ENCODE measurements around the gene VPS16. TPM values are rescaled to one million over a fixed set of nuclear protein-coding genes. Genes with fewer than 3 reads are reported as not detected.

Gene VPS16
- total RNA-seq, 1 experiment from 2014 or later: 22.2 TPM

DNA sequence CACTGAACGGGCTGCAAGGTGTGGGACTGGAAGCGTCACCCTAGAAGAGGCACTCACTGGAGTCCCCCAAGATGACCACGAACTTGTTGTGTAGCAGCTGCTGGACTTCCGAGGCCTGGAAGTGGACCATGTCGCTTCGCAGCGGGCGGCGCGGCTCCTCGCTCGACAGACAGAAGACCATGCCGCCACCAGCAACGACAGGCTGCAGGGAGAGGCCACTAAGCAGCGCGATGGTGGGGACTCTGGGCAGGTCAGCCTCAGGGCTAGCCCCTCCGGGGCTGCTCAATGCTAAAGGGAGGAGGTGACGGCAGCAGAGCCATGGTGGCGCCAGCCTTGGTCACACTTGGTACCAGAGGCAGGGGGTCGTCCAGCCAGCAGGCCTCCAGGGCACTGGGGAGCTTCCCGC, 810 bp upstream of the VPS16 start:
- no peak for DNase-seq
- CTCF ChIA-PET: no interaction called here
- H3K27me3 Mint-ChIP-seq (ENCODE audit: unreplicated experiment): no peaks in the 10 kb centered on the region
- peaks cover 8% of the 10 kb centered on the region for H3K4me1 Mint-ChIP-seq (ENCODE audit: low read depth, unreplicated experiment)
- TF ChIP-seq, protein P1, sequence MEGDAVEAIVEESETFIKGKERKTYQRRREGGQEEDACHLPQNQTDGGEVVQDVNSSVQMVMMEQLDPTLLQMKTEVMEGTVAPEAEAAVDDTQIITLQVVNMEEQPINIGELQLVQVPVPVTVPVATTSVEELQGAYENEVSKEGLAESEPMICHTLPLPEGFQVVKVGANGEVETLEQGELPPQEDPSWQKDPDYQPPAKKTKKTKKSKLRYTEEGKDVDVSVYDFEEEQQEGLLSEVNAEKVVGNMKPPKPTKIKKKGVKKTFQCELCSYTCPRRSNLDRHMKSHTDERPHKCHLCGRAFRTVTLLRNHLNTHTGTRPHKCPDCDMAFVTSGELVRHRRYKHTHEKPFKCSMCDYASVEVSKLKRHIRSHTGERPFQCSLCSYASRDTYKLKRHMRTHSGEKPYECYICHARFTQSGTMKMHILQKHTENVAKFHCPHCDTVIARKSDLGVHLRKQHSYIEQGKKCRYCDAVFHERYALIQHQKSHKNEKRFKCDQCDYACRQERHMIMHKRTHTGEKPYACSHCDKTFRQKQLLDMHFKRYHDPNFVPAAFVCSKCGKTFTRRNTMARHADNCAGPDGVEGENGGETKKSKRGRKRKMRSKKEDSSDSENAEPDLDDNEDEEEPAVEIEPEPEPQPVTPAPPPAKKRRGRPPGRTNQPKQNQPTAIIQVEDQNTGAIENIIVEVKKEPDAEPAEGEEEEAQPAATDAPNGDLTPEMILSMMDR (IDR thresholded peaks at IDR 0.05; ENCODE audit: unreplicated experiment): no peak
- peak overlapping the region; percentile 90 for H3K4me3 Mint-ChIP-seq (ENCODE audit: low read depth, unreplicated experiment)
- BruUV-seq (replicated peaks): no TSS peak
- H3K27ac Mint-ChIP-seq (ENCODE audit: unreplicated experiment): peak overlapping the region; percentile 48
- H3K36me3 Mint-ChIP-seq (ENCODE audit: insufficient read depth, unreplicated experiment): peaks cover 36% of the 10 kb centered on the region
- H3K9me3 Mint-ChIP-seq (ENCODE audit: low read depth, unreplicated experiment): no peaks in the 10 kb centered on the region
- intact Hi-C loops (cut with micrococcal nuclease; ENCODE audit: unreplicated experiment): no loop called here

DNA sequence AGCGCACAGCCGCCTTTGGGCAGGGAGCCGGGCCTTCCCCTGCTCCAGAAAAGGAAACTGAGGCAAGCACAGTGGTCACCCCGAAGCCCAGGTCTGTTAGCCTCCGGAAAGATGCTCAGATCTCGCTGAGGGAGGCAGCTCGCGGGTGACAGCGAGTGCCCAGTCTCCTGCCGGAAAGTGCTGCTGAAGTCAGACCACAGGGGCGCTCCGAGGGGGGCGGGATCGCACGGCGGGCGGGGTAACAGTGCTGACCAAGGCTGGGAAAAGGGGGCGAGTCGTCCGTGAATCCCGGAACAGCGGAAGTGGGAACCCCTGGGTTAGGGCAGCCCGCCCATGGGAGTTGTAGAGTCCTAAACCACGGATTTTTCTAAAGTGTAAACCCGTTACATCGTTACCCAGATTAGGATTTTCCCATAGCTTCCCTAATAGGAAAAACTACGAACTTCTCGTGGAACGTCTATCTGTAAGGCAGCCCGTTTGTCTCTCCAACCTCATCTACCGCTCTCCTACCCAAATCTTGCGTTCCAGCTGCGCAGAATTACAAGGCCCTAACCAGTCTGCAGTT, 504 bp downstream of the VPS16 start:
- intact Hi-C loops (cut with micrococcal nuclease; ENCODE audit: unreplicated experiment): no loop called here
- peak overlapping the region; percentile 46 for H3K27ac Mint-ChIP-seq (ENCODE audit: unreplicated experiment)
- TF ChIP-seq, protein P1 (IDR thresholded peaks at IDR 0.05; ENCODE audit: unreplicated experiment): no peak
- no peaks in the 10 kb centered on the region for H3K9me3 Mint-ChIP-seq (ENCODE audit: low read depth, unreplicated experiment)
- DNase-seq: peak; percentile 36
- no peaks in the 10 kb centered on the region for H3K27me3 Mint-ChIP-seq (ENCODE audit: unreplicated experiment)
- TSS peak; percentile 69 for BruUV-seq (replicated peaks)
- peak overlapping the region; percentile 90 for H3K4me3 Mint-ChIP-seq (ENCODE audit: low read depth, unreplicated experiment)
- peaks cover 36% of the 10 kb centered on the region for H3K36me3 Mint-ChIP-seq (ENCODE audit: insufficient read depth, unreplicated experiment)
- H3K4me1 Mint-ChIP-seq (ENCODE audit: low read depth, unreplicated experiment): peaks cover 8% of the 10 kb centered on the region
- CTCF ChIA-PET: no interaction called here

DNA sequence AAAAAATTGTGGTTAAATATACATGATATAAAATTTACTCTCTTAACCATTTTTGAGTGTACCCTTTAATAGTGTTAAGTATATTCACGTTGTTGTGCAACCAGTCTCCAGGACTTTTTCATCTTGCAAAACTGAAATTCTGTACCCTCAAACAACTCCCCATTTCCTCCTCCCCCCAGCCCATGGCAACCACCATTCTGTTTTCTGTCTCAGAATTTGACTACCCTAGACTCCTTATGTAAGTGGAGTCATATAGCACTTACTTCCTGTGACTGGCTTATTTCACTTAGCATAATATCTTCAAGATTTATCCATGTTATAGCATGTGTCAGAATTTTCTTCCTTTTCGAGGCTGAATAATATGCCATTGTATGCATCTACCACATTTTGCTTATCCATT, 5.1 kb downstream of the VPS16 start:
- DNase-seq: no peak
- TF ChIP-seq, protein P1 (IDR thresholded peaks at IDR 0.05; ENCODE audit: unreplicated experiment): no peak
- no peaks in the 10 kb centered on the region for H3K9me3 Mint-ChIP-seq (ENCODE audit: low read depth, unreplicated experiment)
- no peak overlapping the region for H3K27ac Mint-ChIP-seq (ENCODE audit: unreplicated experiment)
- intact Hi-C loops (cut with micrococcal nuclease; ENCODE audit: unreplicated experiment): no loop called here
- H3K27me3 Mint-ChIP-seq (ENCODE audit: unreplicated experiment): no peaks in the 10 kb centered on the region
- H3K4me3 Mint-ChIP-seq (ENCODE audit: low read depth, unreplicated experiment): no peak overlapping the region
- H3K36me3 Mint-ChIP-seq (ENCODE audit: insufficient read depth, unreplicated experiment): peaks cover 11% of the 10 kb centered on the region
- no TSS peak for BruUV-seq (replicated peaks)
- CTCF ChIA-PET: no interaction called here
- no peaks in the 10 kb centered on the region for H3K4me1 Mint-ChIP-seq (ENCODE audit: low read depth, unreplicated experiment)

DNA sequence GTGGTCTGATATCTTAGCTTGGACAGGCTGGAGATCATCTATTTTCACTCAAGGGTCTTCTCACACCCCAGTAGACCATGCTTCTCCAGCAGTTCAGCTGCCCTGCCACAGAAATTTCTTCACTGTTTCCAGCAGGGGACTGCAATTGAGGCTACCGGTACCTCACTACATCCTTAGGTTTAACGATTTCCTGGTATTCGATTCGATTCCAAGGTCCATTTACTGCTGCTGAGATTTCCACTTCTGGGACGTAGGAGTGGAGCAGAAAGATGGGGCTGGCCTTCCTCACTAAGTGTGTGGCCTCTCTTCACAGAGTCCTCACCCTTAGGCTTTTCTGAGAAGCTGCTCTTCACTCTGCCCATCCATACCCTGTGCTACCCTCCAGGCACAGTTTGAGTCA, 6.2 kb downstream of the VPS16 start:
- Mint-ChIP-seq H3K4me3 (ENCODE audit: low read depth, unreplicated experiment) (no peak overlapping the region), H3K27ac (ENCODE audit: unreplicated experiment) (no peak overlapping the region), H3K4me1 (ENCODE audit: low read depth, unreplicated experiment) (no peaks in the 10 kb centered on the region), H3K36me3 (ENCODE audit: insufficient read depth, unreplicated experiment) (no peaks in the 10 kb centered on the region), H3K27me3 (ENCODE audit: unreplicated experiment) (no peaks in the 10 kb centered on the region), H3K9me3 (ENCODE audit: low read depth, unreplicated experiment) (no peaks in the 10 kb centered on the region)
- intact Hi-C loops (cut with micrococcal nuclease; ENCODE audit: unreplicated experiment): no loop called here
- DNase-seq: no peak
- TF ChIP-seq, protein P1 (IDR thresholded peaks at IDR 0.05; ENCODE audit: unreplicated experiment): no peak
- BruUV-seq (replicated peaks): no TSS peak
- CTCF ChIA-PET: no interaction called here
